Endothelial cell of umbilical vein (primary cell): Measurements from ENCODE around the gene HDAC4. TPM values are rescaled to one million over a fixed set of nuclear protein-coding genes. Genes with fewer than 3 reads are reported as not detected.

Experiments
- BruUV-seq: library from RNA; stranded (reverse); fragments of 400-500 nt; replicated peaks from 2 replicates; lab custom pipeline; 2021; lab: Mats Ljungman, UMichigan
- CTCF ChIA-PET: fragments of 300-600, 350-600 bp; sonication (Branson Sonifier 250); formaldehyde crosslinking; loops from one replicate; lab custom pipeline; 2021; ENCODE audit warnings: antibody characterized with exemption, inconsistent platforms; lab: Charles Lee
- POLR2A ChIA-PET: fragments of 300-600, 350-600 bp; sonication (Branson Sonifier 250); formaldehyde crosslinking; loops from one replicate; lab custom pipeline; 2021; ENCODE audit warnings: antibody characterized with exemption, inconsistent platforms; lab: Charles Lee
- DNase-seq: peaks from one replicate; pipeline ENCODE4 v3.0.0-alpha.2; 2011; ENCODE audit warnings: low read depth, low spot score
- FAIRE-seq: peaks from 2 replicates; lab custom pipeline; 2011; peaks lifted over from hg19 to GRCh38; lab: Jason Lieb, UNC
- H2AFZ ChIP-seq: 2 replicates; pipeline ENCODE4 v1.6.0; 2012; ENCODE audit warnings: low read depth, low read length, control low read depth, inconsistent platforms
- H3K27ac ChIP-seq: 2 replicates; pipeline ENCODE4 v1.5.1; 2011; ENCODE audit warnings: low read depth, mild to moderate bottlenecking, control low read depth, low read length, moderate library complexity; ENCODE audit not compliant: insufficient read depth
- H3K27me3 ChIP-seq, 2 experiments: 2 replicates each; pipeline versions ENCODE4 v1.6.0 to v1.6.1; 2011; ENCODE audit warnings: low read length in 2 of 2, mixed read lengths in 1 of 2; ENCODE audit not compliant: control insufficient read depth in 2 of 2, insufficient read depth in 2 of 2
- H3K36me3 ChIP-seq, 2 experiments: 2 replicates in 1 of 2; 3 replicates in 1 of 2; pipeline ENCODE4 v1.5.1; 2011; ENCODE audit warnings: low read length in 2 of 2, mild to moderate bottlenecking in 1 of 2, moderate library complexity in 1 of 2; ENCODE audit not compliant: control insufficient read depth in 2 of 2, insufficient read depth in 2 of 2; ENCODE audit errors: extremely low read depth in 1 of 2
- H3K4me1 ChIP-seq: 3 replicates; pipeline ENCODE4 v1.5.1; 2011; ENCODE audit warnings: mild to moderate bottlenecking, low read length; ENCODE audit not compliant: control insufficient read depth, insufficient read depth; ENCODE audit errors: extremely low read depth
- H3K4me2 ChIP-seq: 2 replicates; pipeline ENCODE4 v1.6.1; 2011; ENCODE audit warnings: low read length, control low read depth, mixed read lengths; ENCODE audit not compliant: insufficient read depth
- H3K4me3 ChIP-seq, 3 experiments: fragments of 200-600 bp in 1 of 3; sonication (generic), shearing (Covaris generic) in 1 of 3; replicated peaks in 1 of 3; 2 replicates each; pipeline ENCODE4 v1.5.1; 2011 to 2016; ENCODE audit warnings: control low read depth in 3 of 3, low read length in 3 of 3, mild to moderate bottlenecking in 2 of 3, inconsistent platforms in 1 of 3, low read depth in 1 of 3, moderate library complexity in 1 of 3; ENCODE audit not compliant: insufficient read depth in 1 of 3
- H3K79me2 ChIP-seq: 2 replicates; pipeline ENCODE4 v1.6.0; 2012; ENCODE audit warnings: low read length, inconsistent platforms; ENCODE audit not compliant: control insufficient read depth, insufficient read depth
- H3K9ac ChIP-seq: replicated peaks from 2 replicates; pipeline ENCODE3; 2011; ENCODE audit warnings: low read length, control low read depth; ENCODE audit not compliant: insufficient read depth; ENCODE audit errors: extremely low read depth
- H3K9me1 ChIP-seq: replicated peaks from 3 replicates; pipeline ENCODE4 v1.6.0; 2011; ENCODE audit warnings: mild to moderate bottlenecking, low read length; ENCODE audit not compliant: control insufficient read depth, insufficient read depth; ENCODE audit errors: extremely low read depth
- H3K9me3 ChIP-seq: replicated peaks from 2 replicates; pipeline ENCODE4 v1.5.1; 2012; ENCODE audit warnings: low read length, inconsistent platforms; ENCODE audit not compliant: control insufficient read depth, insufficient read depth
- H4K20me1 ChIP-seq: replicated peaks from 2 replicates; pipeline ENCODE3; 2011; ENCODE audit warnings: mild to moderate bottlenecking, low read length; ENCODE audit not compliant: control insufficient read depth, insufficient read depth; ENCODE audit errors: extremely low read depth
- EZH2 ChIP-seq: IDR thresholded peaks from 2 replicates; pipeline ENCODE4 v1.6.1; 2012; ENCODE audit warnings: borderline replicate concordance, low read depth, mild to moderate bottlenecking, moderate library complexity, low read length, inconsistent platforms; ENCODE audit not compliant: severe bottlenecking
- FOS ChIP-seq: IDR thresholded peaks from 2 replicates; pipeline ENCODE4 v1.6.1; 2011; ENCODE audit warnings: mild to moderate bottlenecking, low read length, moderate library complexity, borderline replicate concordance; ENCODE audit not compliant: insufficient read depth
- GATA2 ChIP-seq: IDR thresholded peaks from 2 replicates; pipeline ENCODE4 v1.7.0; 2011; ENCODE audit warnings: low read depth, mild to moderate bottlenecking, moderate library complexity, mixed read lengths, low read length; ENCODE audit not compliant: insufficient read length, insufficient read depth
- JUN ChIP-seq: IDR thresholded peaks from 2 replicates; pipeline ENCODE4 v1.6.1; 2011; ENCODE audit warnings: borderline replicate concordance, low read depth; ENCODE audit not compliant: insufficient read length, insufficient read depth
- MYC ChIP-seq: IDR thresholded peaks from one replicate; pipeline ENCODE4 v1.6.1; 2011; ENCODE audit warnings: mild to moderate bottlenecking, low read depth, low read length
- POLR2A ChIP-seq: IDR thresholded peaks from 2 replicates; pipeline ENCODE4 v1.6.1; 2012; ENCODE audit warnings: low read depth, mild to moderate bottlenecking, control low read depth, low read length
- POLR2AphosphoS5 ChIP-seq: IDR thresholded peaks from 2 replicates; pipeline ENCODE4 v1.6.1; 2012; ENCODE audit warnings: low read depth, mild to moderate bottlenecking, control low read depth, low read length, moderate library complexity; ENCODE audit not compliant: insufficient read depth
- dilution Hi-C: fragments of 300-500 bp; cut with MboI; formaldehyde crosslinking; loops from one replicate; pipeline ENCODE4 v1.15.0; 2019; ENCODE audit warnings: low sequenced_read_pairs; ENCODE audit not compliant: extremely low pct_ligation_motif_present
- intact Hi-C: fragments of 100-400 bp; cut with micrococcal nuclease; formaldehyde crosslinking; loops from one replicate; pipeline ENCODE4 v1.10.0; 2022
- polyA plus RNA-seq, 4 experiments: library from polyadenylated mRNA; depleted of rRNA in 3 of 4; stranded (reverse) in 3 of 4; unstranded in 1 of 4; fragments of >200 nt; gene quantifications; 2 replicates each; pipeline versions ENCODE4 v1.2.1 to v1.2.3, GENCODE V29; 2011 to 2012; ENCODE audit warnings: missing spikeins in 1 of 4
- total RNA-seq: library from RNA; stranded (reverse); gene quantifications from 2 replicates; pipeline ENCODE4 v1.2.3, GENCODE V29; 2021
- TF ChIP-seq, protein P1 (sequence below): IDR thresholded peaks from 2 replicates; pipeline ENCODE4 v1.6.1; 2011; ENCODE audit not compliant: insufficient read depth, insufficient read length
- TF ChIP-seq, protein P2 (sequence below), 2 donors: IDR thresholded peaks; 1 replicate in 1 of 2; 2 replicates in 1 of 2; pipeline ENCODE4 v1.5.1; 2011; ENCODE audit warnings: low read length in 2 of 2, mild to moderate bottlenecking in 2 of 2, moderate library complexity in 2 of 2, control low read depth in 1 of 2, inconsistent platforms in 1 of 2, low read depth in 1 of 2; ENCODE audit not compliant: insufficient read depth in 1 of 2; ENCODE audit errors: extremely low read depth in 1 of 2

Gene HDAC4
- total and polyA plus RNA-seq, 2 donors (not counting 3 experiments of a cell fraction or from before 2014, with no cell fraction given): 13.4 to 33.0 TPM

DNA sequence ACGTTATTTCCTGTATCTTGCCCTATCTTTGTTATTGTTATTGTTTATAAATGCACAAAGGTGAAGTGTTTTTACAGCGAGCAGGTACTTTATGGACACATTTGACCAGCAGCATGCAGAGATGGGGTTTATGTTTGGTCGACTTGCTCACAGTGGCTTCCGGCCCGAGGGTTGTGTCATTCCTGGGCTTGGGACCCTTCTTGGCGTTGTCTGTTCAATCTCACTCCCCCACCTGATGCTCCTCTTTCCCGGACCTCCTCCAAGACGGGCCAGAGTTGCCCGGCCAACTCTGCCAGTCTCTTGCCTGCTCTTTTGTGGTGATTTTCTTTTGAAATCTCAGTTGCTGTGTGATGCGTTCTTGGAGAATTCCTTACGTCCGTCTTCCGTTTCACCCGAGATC is 399.0 kb downstream of the HDAC4 start:
- Histone ChIP-seq H3K36me3 (no peaks in the 10 kb centered on the region), H3K4me3 (no peak overlapping the region), H3K27ac (no peak overlapping the region), H3K9me3 (no peaks in the 10 kb centered on the region), H2AFZ (no peak overlapping the region), H4K20me1 (no peaks in the 10 kb centered on the region), H3K9ac (no peak overlapping the region), H3K9me1 (no peaks in the 10 kb centered on the region), H3K4me2 (no peak overlapping the region), H3K4me1 (no peaks in the 10 kb centered on the region), H3K27me3 (no peaks in the 10 kb centered on the region), H3K79me2 (no peaks in the 10 kb centered on the region)
- intact Hi-C loops: no loop called here
- TF ChIP-seq MYC (no peak), EZH2 (no peak), POLR2AphosphoS5 (no peak), JUN (no peak), GATA2 (no peak), POLR2A (no peak), FOS (no peak)
- TF ChIP-seq, protein P1, sequence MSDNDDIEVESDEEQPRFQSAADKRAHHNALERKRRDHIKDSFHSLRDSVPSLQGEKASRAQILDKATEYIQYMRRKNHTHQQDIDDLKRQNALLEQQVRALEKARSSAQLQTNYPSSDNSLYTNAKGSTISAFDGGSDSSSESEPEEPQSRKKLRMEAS: no peak
- TF ChIP-seq, protein P2, sequence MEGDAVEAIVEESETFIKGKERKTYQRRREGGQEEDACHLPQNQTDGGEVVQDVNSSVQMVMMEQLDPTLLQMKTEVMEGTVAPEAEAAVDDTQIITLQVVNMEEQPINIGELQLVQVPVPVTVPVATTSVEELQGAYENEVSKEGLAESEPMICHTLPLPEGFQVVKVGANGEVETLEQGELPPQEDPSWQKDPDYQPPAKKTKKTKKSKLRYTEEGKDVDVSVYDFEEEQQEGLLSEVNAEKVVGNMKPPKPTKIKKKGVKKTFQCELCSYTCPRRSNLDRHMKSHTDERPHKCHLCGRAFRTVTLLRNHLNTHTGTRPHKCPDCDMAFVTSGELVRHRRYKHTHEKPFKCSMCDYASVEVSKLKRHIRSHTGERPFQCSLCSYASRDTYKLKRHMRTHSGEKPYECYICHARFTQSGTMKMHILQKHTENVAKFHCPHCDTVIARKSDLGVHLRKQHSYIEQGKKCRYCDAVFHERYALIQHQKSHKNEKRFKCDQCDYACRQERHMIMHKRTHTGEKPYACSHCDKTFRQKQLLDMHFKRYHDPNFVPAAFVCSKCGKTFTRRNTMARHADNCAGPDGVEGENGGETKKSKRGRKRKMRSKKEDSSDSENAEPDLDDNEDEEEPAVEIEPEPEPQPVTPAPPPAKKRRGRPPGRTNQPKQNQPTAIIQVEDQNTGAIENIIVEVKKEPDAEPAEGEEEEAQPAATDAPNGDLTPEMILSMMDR (IDR thresholded peaks at IDR 0.05; ENCODE audit: extremely low read depth in 1 of 2, insufficient read depth in 1 of 2, low read depth in 1 of 2, low read length in 2 of 2): no peak
- DNase-seq (no peak), FAIRE-seq (no peak)
- BruUV-seq: no TSS peak
- dilution Hi-C loops: no loop called here
- ChIA-PET POLR2A (no interaction called here), CTCF (no interaction called here)
